HepG2 (cell line): Measurements from ENCODE around the gene SLIT3. TPM values are rescaled to one million over a fixed set of nuclear protein-coding genes. Genes with fewer than 3 reads are reported as not detected.

ENCODE experiments used
- ATAC-seq: fragments of 200-7000 bp; cut with Tn5 transposase; 3 replicates; pipeline ENCODE4 v1.9.1; 2020; ENCODE audit warnings: mild to moderate bottlenecking, moderate library complexity
- BruUV-seq: library from RNA; stranded (reverse); fragments of 400-500 nt; replicated peaks from 2 replicates; lab custom pipeline; 2021; lab: Mats Ljungman, UMichigan
- CTCF ChIA-PET: fragments of 300-600 bp; formaldehyde crosslinking; extraction: SDS; loops from one replicate; lab custom pipeline; 2021; ENCODE audit warnings: low total read pairs, inconsistent platforms, low intra/inter-chr PET ratio; lab: Yijun Ruan, JAX
- POLR2A ChIA-PET: fragments of 350-600 bp; sonication (Branson Sonifier 250); formaldehyde crosslinking; loops from one replicate; lab custom pipeline; 2020; ENCODE audit warnings: antibody characterized with exemption, inconsistent platforms; lab: Yijun Ruan, JAX
- DNase-seq: peaks from one replicate; pipeline ENCODE4 v3.0.0-alpha.2; 2015; ENCODE audit warnings: low spot score
- FAIRE-seq: peaks from 3 replicates; lab custom pipeline; 2011; peaks lifted over from hg19 to GRCh38; lab: Jason Lieb, UNC
- H2AFZ ChIP-seq: one replicate; pipeline ENCODE4 v1.6.1; 2011; ENCODE audit warnings: low read length, inconsistent platforms
- H3K27ac ChIP-seq: fragments of 300-600 bp; 3 replicates; pipeline ENCODE4 v1.8.0; 2011; ENCODE audit warnings: mixed run types, mild to moderate bottlenecking, mixed read lengths, low read length, inconsistent platforms; ENCODE audit not compliant: insufficient read depth; ENCODE audit errors: extremely low read length
- H3K27me3 ChIP-seq, 2 experiments: fragments of 200-600 bp in 1 of 2; 2 replicates in 1 of 2; 3 replicates in 1 of 2; pipeline versions ENCODE4 v1.6.0 to v1.8.0; 2011; ENCODE audit warnings: low read length in 2 of 2, mild to moderate bottlenecking in 2 of 2, moderate library complexity in 2 of 2, inconsistent platforms in 1 of 2; ENCODE audit not compliant: insufficient read depth in 2 of 2, control insufficient read depth in 1 of 2
- H3K36me3 ChIP-seq, 2 experiments: fragments of 200-600 bp in 1 of 2; replicated peaks in 1 of 2; 2 replicates in 1 of 2; 3 replicates in 1 of 2; pipeline versions ENCODE4 v1.5.1 to v1.8.0; 2011; ENCODE audit warnings: low read length in 2 of 2, inconsistent platforms in 1 of 2; ENCODE audit not compliant: insufficient read depth in 2 of 2, control insufficient read depth in 1 of 2
- H3K4me1 ChIP-seq: 2 replicates; pipeline ENCODE4 v1.5.1; 2012; ENCODE audit warnings: low read length, inconsistent platforms; ENCODE audit not compliant: insufficient read depth
- H3K4me2 ChIP-seq: 2 replicates; pipeline ENCODE4 v1.6.0; 2011; ENCODE audit warnings: low read depth, low read length, inconsistent platforms
- H3K4me3 ChIP-seq, 3 experiments: fragments of 200-600 bp in 1 of 3; sonication (generic), shearing (Covaris generic) in 1 of 3; replicated peaks in 1 of 3; 2 replicates each; pipeline ENCODE4 v1.5.1; 2011 to 2016; ENCODE audit warnings: low read length in 3 of 3, inconsistent platforms in 2 of 3, low read depth in 2 of 3, mild to moderate bottlenecking in 2 of 3, control low read depth in 1 of 3, mixed read lengths in 1 of 3; ENCODE audit not compliant: insufficient read depth in 1 of 3
- H3K79me2 ChIP-seq: one replicate; pipeline ENCODE4 v1.6.1; 2011; ENCODE audit warnings: low read length, inconsistent platforms; ENCODE audit not compliant: insufficient read depth
- H3K9ac ChIP-seq: 2 replicates; pipeline ENCODE4 v1.6.0; 2011; ENCODE audit warnings: mild to moderate bottlenecking, low read depth, low read length, inconsistent platforms; ENCODE audit not compliant: insufficient read depth
- H3K9me3 ChIP-seq: 2 replicates; pipeline ENCODE4 v1.5.1; 2012; ENCODE audit warnings: mild to moderate bottlenecking, low read length
- H4K20me1 ChIP-seq: 2 replicates; pipeline ENCODE4 v1.6.0; 2011; ENCODE audit warnings: inconsistent platforms, mild to moderate bottlenecking, low read length, moderate library complexity; ENCODE audit not compliant: insufficient read depth
- GPBP1L1 ChIP-seq: sonication (generic); formaldehyde crosslinking; IDR thresholded peaks from 2 replicates; pipeline ENCODE4 v1.5.0; 2020; ENCODE audit warnings: mild to moderate bottlenecking, missing genetic modification reagents
- HHEX ChIP-seq: IDR thresholded peaks from 2 replicates; pipeline ENCODE4 v1.6.1; 2016; ENCODE audit warnings: control low read depth
- KAT8 ChIP-seq: IDR thresholded peaks from 2 replicates; pipeline ENCODE4 v1.6.1; 2016; ENCODE audit warnings: missing genetic modification reagents, missing compliant biosample characterization
- MAFK ChIP-seq, 2 experiments: IDR thresholded peaks in 1 of 2; conservative IDR thresholded peaks in 1 of 2; 2 replicates each; pipeline ENCODE4 v1.6.1; 2011; ENCODE audit warnings: improper control_type of control experiment in 2 of 2, low read length in 2 of 2
- NCOA5 ChIP-seq: sonication (generic); formaldehyde crosslinking; IDR thresholded peaks from 2 replicates; pipeline ENCODE4 v1.4.0; 2020; ENCODE audit warnings: missing genetic modification reagents
- ZC3H13 ChIP-seq: sonication (generic); formaldehyde crosslinking; IDR thresholded peaks from 2 replicates; pipeline ENCODE4 v1.8.1; 2023; ENCODE audit warnings: mild to moderate bottlenecking, missing genetic modification reagents, moderate library complexity
- ZNF263 ChIP-seq: sonication (generic); formaldehyde crosslinking; IDR thresholded peaks from 2 replicates; pipeline ENCODE4 v1.4.0; 2020; ENCODE audit warnings: missing genetic modification reagents
- ZNF432 ChIP-seq: sonication (generic); formaldehyde crosslinking; IDR thresholded peaks from 2 replicates; pipeline ENCODE4 v1.5.0; 2020; ENCODE audit warnings: missing genetic modification reagents, mild to moderate bottlenecking, borderline replicate concordance
- ZNF513 ChIP-seq: sonication (generic); formaldehyde crosslinking; conservative IDR thresholded peaks from 2 replicates; pipeline ENCODE4 v1.5.0; 2020; ENCODE audit warnings: missing genetic modification reagents
- WGBS: methylation state at CpG from one replicate; pipeline ENCODE4 v1.1.6; 2017; ENCODE audit warnings: low lambda C conversion rate; 5-methylcytosine and 5-hydroxymethylcytosine counted together
- in situ Hi-C: cut with HindIII; loops from 2 replicates; pipeline ENCODE4 v1.10.0; 2017; ENCODE audit warnings: low pct_unique_long_range_greater_than_20kb; ENCODE audit not compliant: extremely low pct_ligation_motif_present
- intact Hi-C: fragments of 100-400 bp; cut with micrococcal nuclease; formaldehyde crosslinking; loops from one replicate; pipeline ENCODE4 v1.10.0; 2022; ENCODE audit not compliant: unreplicated experiment
- polyA plus RNA-seq, 8 experiments: library from polyadenylated mRNA; depleted of rRNA in 3 of 8; stranded (reverse) in 7 of 8; unstranded in 1 of 8; fragments of >200 nt; fragmentation: Illumina TruSeq in 4 of 8; extraction: Trizol in 4 of 8; gene quantifications; 2 replicates each; pipeline versions ENCODE4 v1.2.1 to v1.2.3, GENCODE V29; 2011 to 2016; ENCODE audit warnings: low read depth in 4 of 8, missing spikeins in 1 of 8, mixed read lengths in 1 of 8; ENCODE audit not compliant: insufficient read depth in 1 of 8
- total RNA-seq, 5 experiments: library from RNA; depleted of rRNA; stranded (reverse); fragments of >200 nt; fragmentation: Illumina TruSeq; extraction: Trizol; gene quantifications; 2 replicates each; pipeline ENCODE4 v1.2.3, GENCODE V29; 2016; ENCODE audit warnings: low read depth in 1 of 5
- TF ChIP-seq, protein P1 (sequence below): sonication (generic); formaldehyde crosslinking; conservative IDR thresholded peaks from 2 replicates; pipeline ENCODE4 v1.4.0; 2020; ENCODE audit warnings: missing genetic modification reagents
- TF ChIP-seq, protein P2 (sequence below): IDR thresholded peaks from 2 replicates; pipeline ENCODE4 v1.6.1; 2018; ENCODE audit warnings: missing genetic modification reagents

Gene SLIT3
- total and polyA plus RNA-seq, 2 of the 13 experiments (the other 11 are each of a cell fraction or from before 2014, with no cell fraction given) = not detected

GRCh38 chr5:168683927-168684295 lies 617.0 kb downstream of the SLIT3 start:
- TF ChIP-seq, protein P1, sequence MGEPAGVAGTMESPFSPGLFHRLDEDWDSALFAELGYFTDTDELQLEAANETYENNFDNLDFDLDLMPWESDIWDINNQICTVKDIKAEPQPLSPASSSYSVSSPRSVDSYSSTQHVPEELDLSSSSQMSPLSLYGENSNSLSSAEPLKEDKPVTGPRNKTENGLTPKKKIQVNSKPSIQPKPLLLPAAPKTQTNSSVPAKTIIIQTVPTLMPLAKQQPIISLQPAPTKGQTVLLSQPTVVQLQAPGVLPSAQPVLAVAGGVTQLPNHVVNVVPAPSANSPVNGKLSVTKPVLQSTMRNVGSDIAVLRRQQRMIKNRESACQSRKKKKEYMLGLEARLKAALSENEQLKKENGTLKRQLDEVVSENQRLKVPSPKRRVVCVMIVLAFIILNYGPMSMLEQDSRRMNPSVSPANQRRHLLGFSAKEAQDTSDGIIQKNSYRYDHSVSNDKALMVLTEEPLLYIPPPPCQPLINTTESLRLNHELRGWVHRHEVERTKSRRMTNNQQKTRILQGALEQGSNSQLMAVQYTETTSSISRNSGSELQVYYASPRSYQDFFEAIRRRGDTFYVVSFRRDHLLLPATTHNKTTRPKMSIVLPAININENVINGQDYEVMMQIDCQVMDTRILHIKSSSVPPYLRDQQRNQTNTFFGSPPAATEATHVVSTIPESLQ = no peak
- peak in 1 of 2 experiments; percentile 21; a peak in 1 of 4 replicates for TF ChIP-seq MAFK (conservative IDR thresholded peaks at IDR 0.05 in 1 of 2, IDR thresholded peaks at IDR 0.05 in 1 of 2; ENCODE audit: low read length in 2 of 2)
- TF ChIP-seq ZNF263 = no peak
- Histone ChIP-seq H4K20me1 (no peaks in the 10 kb centered on the region), H3K27ac (no peak overlapping the region), H3K9ac (no peak overlapping the region), H3K4me2 (no peak overlapping the region), H3K27me3 (peaks cover 1 to 20% of the 10 kb centered on the region in 2 experiments; a peak in 3 of 5 replicates), H3K9me3 (no peaks in the 10 kb centered on the region), H3K4me1 (peaks cover 17% of the 10 kb centered on the region), H3K79me2 (no peaks in the 10 kb centered on the region), H3K36me3 (no peaks in the 10 kb centered on the region), H3K4me3 (no peak overlapping the region), H2AFZ (no peak overlapping the region)
- FAIRE-seq (no peak), ATAC-seq (no peak), DNase-seq (no peak)
- ChIA-PET CTCF (no interaction called here), POLR2A (no interaction called here)
- WGBS = 50% methylated on average over 2 of the region's 6 CpGs
- BruUV-seq = no TSS peak
- in situ Hi-C loops = loop anchor here (25.0 kb wide), 2 partner anchors 422 to 903 kb away; partner anchors contain the start of gene SPDL1
- intact Hi-C loops = no loop called here

GRCh38 chr5:168683247-168683926 lies 617.6 kb downstream of the SLIT3 start:
- Histone ChIP-seq H3K9ac (no peak overlapping the region), H3K27me3 (peaks cover 1 to 19% of the 10 kb centered on the region in 2 experiments; a peak in 3 of 5 replicates), H2AFZ (no peak overlapping the region), H4K20me1 (no peaks in the 10 kb centered on the region), H3K4me1 (peaks cover 17% of the 10 kb centered on the region), H3K79me2 (no peaks in the 10 kb centered on the region), H3K36me3 (no peaks in the 10 kb centered on the region), H3K4me2 (no peak overlapping the region), H3K4me3 (no peak overlapping the region), H3K9me3 (no peaks in the 10 kb centered on the region), H3K27ac (no peak overlapping the region)
- BruUV-seq = no TSS peak
- 51% methylated on average over 15 of the region's 15 CpGs for WGBS
- intact Hi-C loops = no loop called here
- ATAC-seq = no peak
- ChIA-PET POLR2A (no interaction called here), CTCF (no interaction called here)
- no peak for DNase-seq
- in situ Hi-C loops = loop anchor here (25.0 kb wide), 2 partner anchors 421 to 904 kb away; partner anchors contain the start of gene SPDL1
- no peak for FAIRE-seq
- TF ChIP-seq GPBP1L1 (CRISPR knock-in tag) (no peak), HHEX (CRISPR knock-in tag) (no peak), ZNF432 (CRISPR knock-in tag) (no peak), ZC3H13 (CRISPR knock-in tag) (no peak), ZNF513 (CRISPR knock-in tag) (no peak), NCOA5 (no peak), KAT8 (CRISPR knock-in tag) (no peak)
- TF ChIP-seq, protein P2, sequence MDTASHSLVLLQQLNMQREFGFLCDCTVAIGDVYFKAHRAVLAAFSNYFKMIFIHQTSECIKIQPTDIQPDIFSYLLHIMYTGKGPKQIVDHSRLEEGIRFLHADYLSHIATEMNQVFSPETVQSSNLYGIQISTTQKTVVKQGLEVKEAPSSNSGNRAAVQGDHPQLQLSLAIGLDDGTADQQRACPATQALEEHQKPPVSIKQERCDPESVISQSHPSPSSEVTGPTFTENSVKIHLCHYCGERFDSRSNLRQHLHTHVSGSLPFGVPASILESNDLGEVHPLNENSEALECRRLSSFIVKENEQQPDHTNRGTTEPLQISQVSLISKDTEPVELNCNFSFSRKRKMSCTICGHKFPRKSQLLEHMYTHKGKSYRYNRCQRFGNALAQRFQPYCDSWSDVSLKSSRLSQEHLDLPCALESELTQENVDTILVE (CRISPR knock-in tag) = no peak
